ENCODE measurements around the gene SFTA2. TPM values are rescaled to one million over a fixed set of nuclear protein-coding genes. Genes with fewer than 3 reads are reported as not detected.

Gene SFTA2
- total RNA-seq, 4 donors from 2014 or later: 3.5 TPM; not detected in 3

DNA sequence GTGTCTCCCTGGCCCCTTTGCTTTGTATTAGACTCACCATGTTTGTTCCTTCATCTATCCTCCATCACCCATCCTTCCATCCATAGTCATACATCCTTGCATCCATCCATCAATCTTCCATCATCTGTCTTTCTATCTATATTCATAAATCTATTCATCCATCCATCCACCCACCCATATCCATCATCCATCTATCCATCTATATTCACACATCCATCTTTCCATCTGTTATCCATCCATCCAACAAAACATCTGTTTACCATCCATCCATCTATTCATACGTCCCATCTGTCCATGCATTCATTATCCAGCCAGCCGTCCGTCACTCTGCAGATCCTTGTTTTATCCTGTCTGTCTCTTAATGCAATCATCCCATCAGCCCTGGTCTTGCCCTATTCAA, 37.0 kb downstream of the SFTA2 start:
- TF ChIP-seq CTCF (IDR thresholded peaks at IDR 0.05) (no peak), POLR2A (IDR thresholded peaks at IDR 0.05) (no peak)
- Histone ChIP-seq H3K27me3 (no peaks in the 10 kb centered on the region), H3K27ac (no peak overlapping the region), H3K36me3 (peaks cover 83 to 84% of the 10 kb centered on the region in 2 donors), H3K9me3 (no peaks in the 10 kb centered on the region), H3K4me3 (replicated peaks in 1 of 3) (no peak overlapping the region), H3K4me1 (no peaks in the 10 kb centered on the region)
- 93 to 99% methylated on average over 3 of the region's 3 CpGs for WGBS, 2 donors
- intact Hi-C loops (cut with DNase I): no loop called here
- DNase-seq: no peak

GRCh38 chr6:30894381-30894780, 37.6 kb downstream of the SFTA2 start:
- no peak for TF ChIP-seq CTCF (IDR thresholded peaks at IDR 0.05)
- TF ChIP-seq POLR2A (IDR thresholded peaks at IDR 0.05): no peak
- Histone ChIP-seq H3K27me3 (no peaks in the 10 kb centered on the region), H3K4me1 (no peaks in the 10 kb centered on the region), H3K36me3 (peaks cover 81 to 84% of the 10 kb centered on the region in 2 donors), H3K4me3 (replicated peaks in 1 of 3) (no peak overlapping the region), H3K27ac (no peak overlapping the region), H3K9me3 (no peaks in the 10 kb centered on the region)
- intact Hi-C loops (cut with DNase I): no loop called here
- WGBS, 2 donors: 90 to 93% methylated on average over 12 of the region's 12 CpGs
- DNase-seq: no peak

GRCh38 chr6:30893666-30894065, 38.3 kb downstream of the SFTA2 start:
- 93% methylated on average over 7 to 8 of the region's 8 CpGs for WGBS, 2 donors
- Histone ChIP-seq H3K36me3 (peaks cover 77 to 83% of the 10 kb centered on the region in 2 donors), H3K27me3 (no peaks in the 10 kb centered on the region), H3K9me3 (no peaks in the 10 kb centered on the region), H3K4me1 (no peaks in the 10 kb centered on the region), H3K4me3 (replicated peaks in 1 of 3) (no peak overlapping the region), H3K27ac (no peak overlapping the region)
- DNase-seq: no peak
- no peak for TF ChIP-seq POLR2A (IDR thresholded peaks at IDR 0.05)
- no peak for TF ChIP-seq CTCF (IDR thresholded peaks at IDR 0.05)
- intact Hi-C loops (cut with DNase I): no loop called here

DNA sequence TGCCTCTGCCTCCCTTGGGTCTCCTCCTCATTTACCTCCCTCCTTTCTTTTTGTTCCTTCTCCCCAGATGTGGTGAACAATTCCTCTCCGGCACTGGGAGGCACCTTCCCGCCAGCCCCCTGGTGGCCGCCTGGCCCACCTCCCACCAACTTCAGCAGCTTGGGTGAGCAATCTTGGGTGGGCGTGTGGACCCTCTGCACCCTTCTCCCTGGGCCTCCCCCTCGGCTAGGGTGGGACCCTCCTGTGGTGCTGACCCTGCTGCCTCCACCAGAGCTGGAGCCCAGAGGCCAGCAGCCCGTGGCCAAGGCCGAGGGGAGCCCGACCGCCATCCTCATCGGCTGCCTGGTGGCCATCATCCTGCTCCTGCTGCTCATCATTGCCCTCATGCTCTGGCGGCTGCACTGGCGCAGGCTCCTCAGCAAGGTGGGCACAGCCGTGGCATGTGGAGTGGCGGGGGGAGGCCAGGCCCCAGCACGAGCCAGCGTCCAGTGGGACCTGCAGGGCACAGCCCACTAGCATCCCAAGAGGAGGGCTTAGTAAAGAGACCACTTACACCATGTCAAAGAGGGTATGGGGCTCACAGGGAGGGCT, 38.9 kb downstream of the SFTA2 start:
- no peaks in the 10 kb centered on the region for H3K9me3 ChIP-seq
- WGBS, 2 donors: 89 to 92% methylated on average over 14 to 16 of the region's 16 CpGs
- intact Hi-C loops (cut with DNase I): no loop called here
- no peaks in the 10 kb centered on the region for H3K4me1 ChIP-seq
- H3K27ac ChIP-seq: no peak overlapping the region
- H3K27me3 ChIP-seq: no peaks in the 10 kb centered on the region
- no peak overlapping the region for H3K4me3 ChIP-seq (replicated peaks in 1 of 3)
- peaks cover 72 to 77% of the 10 kb centered on the region in 2 donors for H3K36me3 ChIP-seq
- no peak for DNase-seq
- TF ChIP-seq CTCF (IDR thresholded peaks at IDR 0.05) (no peak), POLR2A (IDR thresholded peaks at IDR 0.05) (no peak)

- H3K9me3 ChIP-seq: no peaks in the 10 kb centered on the region
- H3K27me3 ChIP-seq: no peaks in the 10 kb centered on the region
- intact Hi-C loops (cut with DNase I): no loop called here
- TF ChIP-seq CTCF (IDR thresholded peaks at IDR 0.05) (no peak), POLR2A (IDR thresholded peaks at IDR 0.05) (no peak)
- no peak overlapping the region for H3K4me3 ChIP-seq (replicated peaks in 1 of 3)
- H3K36me3 ChIP-seq: peaks cover 60 to 66% of the 10 kb centered on the region in 2 donors
- peaks cover 0 to 2% of the 10 kb centered on the region in 2 donors for H3K4me1 ChIP-seq
- no peak for DNase-seq
- WGBS, 2 donors: 91 to 92% methylated on average over 18 to 20 of the region's 21 CpGs
- H3K27ac ChIP-seq: no peak overlapping the region
Measured at GRCh38 chr6:30891816-30892538, 40.0 kb downstream of the SFTA2 start.
